IPS-20b (cell line): ENCODE data around the gene SRGAP2C.
"Not testable (repeated sequence)": the region's sequence is repeated elsewhere in the genome, so short reads cannot be mapped to it uniquely, and the experiment has no call there.

ENCODE experiments used
- H3K27ac ChIP-seq: one replicate; pipeline ENCODE4 v1.5.1; 2013; ENCODE audit warnings: low read length
- H3K27me3 ChIP-seq: 2 replicates; pipeline ENCODE4 v1.6.1; 2013; ENCODE audit warnings: mild to moderate bottlenecking, low read length, inconsistent platforms; ENCODE audit not compliant: insufficient read depth
- H3K36me3 ChIP-seq: 2 replicates; pipeline ENCODE4 v1.6.1; 2013; ENCODE audit warnings: low read depth, mild to moderate bottlenecking, inconsistent platforms, low read length, moderate library complexity; ENCODE audit not compliant: insufficient read depth
- H3K4me1 ChIP-seq: 2 replicates; pipeline ENCODE4 v1.6.1; 2013; ENCODE audit warnings: mild to moderate bottlenecking, control low read depth, inconsistent platforms, low read length, moderate library complexity; ENCODE audit not compliant: insufficient read depth
- H3K4me3 ChIP-seq: 2 replicates; pipeline ENCODE4 v1.5.1; 2013; ENCODE audit warnings: mild to moderate bottlenecking, low read length, inconsistent platforms
- H3K9ac ChIP-seq: 2 replicates; pipeline ENCODE4 v1.6.1; 2013; ENCODE audit warnings: low read depth, mild to moderate bottlenecking, inconsistent platforms, low read length, moderate library complexity
- H3K9me3 ChIP-seq: 2 replicates; pipeline ENCODE4 v1.6.1; 2013; ENCODE audit warnings: mild to moderate bottlenecking, low read depth, low read length, inconsistent platforms; ENCODE audit not compliant: insufficient read depth

Gene SRGAP2C

DNA sequence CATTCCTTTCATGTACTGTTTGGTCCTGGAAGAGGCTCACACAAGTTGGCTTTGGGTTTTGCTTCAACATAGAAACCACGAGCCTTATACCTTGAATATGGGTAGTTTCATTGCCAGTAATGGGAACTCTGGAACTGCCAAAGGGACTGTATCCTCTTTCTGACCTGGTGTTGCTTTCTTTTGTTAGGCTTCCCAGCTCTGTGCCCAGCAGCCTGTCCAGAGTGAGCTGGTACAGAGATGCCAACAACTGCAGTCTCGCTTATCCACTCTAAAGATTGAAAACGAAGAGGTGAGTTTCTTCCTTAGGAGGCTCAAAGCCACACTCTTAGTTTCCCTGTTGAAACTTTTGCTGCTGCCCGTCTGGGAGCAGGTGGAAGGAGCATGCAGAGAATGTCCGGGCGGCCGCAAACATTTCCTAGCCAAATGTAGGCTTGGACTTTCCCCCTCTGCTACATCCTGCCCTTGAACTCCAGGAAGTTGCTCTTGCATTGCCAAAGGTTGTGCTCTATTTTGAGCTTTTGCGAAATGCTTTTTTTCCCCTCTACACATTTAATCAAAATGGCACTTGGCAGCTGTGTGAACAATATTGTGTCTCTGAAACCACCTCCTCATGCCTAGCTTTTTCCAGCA lies 201.7 kb downstream of the SRGAP2C start:
- H3K4me1 ChIP-seq, H3K36me3 ChIP-seq, H3K9ac ChIP-seq, H3K27ac ChIP-seq, H3K4me3 ChIP-seq, H3K27me3 ChIP-seq, H3K9me3 ChIP-seq: not testable (repeated sequence)

DNA sequence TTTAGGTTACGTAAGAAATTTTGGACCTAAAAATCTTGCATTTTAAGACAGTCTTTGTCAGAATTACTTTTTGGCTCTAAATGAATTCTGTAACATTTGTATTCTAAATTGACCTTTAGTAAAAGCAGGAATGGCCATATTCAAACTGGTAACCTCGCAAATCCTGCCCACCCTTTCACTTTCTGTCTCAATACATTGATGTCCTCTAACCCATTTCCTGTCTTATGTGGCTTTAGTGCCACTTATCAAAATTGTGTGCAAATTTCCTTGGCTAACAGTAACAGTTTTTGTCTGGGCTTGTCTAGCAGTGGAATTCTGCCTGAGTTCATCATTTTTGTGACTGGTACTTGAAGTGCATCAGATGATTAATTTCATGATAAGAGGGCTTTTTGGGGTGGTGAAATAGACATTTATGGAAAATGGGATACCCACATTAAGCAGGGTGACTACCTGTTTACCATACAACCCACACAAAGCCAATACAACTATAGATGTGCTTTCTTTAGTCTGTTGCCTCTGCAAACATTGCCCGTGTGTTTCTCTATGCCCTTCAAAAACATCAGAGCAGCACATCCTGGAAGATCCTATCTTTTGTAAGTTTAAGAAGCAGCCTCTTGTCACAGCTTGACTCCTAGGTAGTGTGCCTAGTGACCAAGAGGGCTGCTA lies 205.3 kb downstream of the SRGAP2C start:
- H3K27me3 ChIP-seq, result not testable (repeated sequence)

DNA sequence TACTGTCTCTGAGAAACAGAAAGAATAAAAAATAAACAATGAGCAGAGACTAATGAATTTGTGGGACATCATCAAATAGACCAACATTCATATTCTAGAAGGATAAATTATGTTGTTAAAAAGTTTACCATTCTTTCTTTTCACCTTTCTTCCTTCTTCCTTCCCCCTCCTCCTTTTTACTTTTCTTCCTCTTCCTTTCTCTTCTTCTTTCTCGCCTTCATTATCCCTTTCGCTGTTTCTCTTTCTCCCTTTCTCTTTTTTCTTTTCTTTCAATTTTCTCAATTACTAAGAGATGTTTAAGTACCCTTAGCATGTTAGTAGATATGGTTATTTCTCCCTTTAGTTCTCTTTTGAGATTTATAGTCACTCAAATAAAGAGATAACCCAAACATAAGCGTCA lies 207.4 kb downstream of the SRGAP2C start:
- H3K9ac ChIP-seq, H3K4me1 ChIP-seq, H3K27me3 ChIP-seq, H3K9me3 ChIP-seq, H3K4me3 ChIP-seq, H3K36me3 ChIP-seq, H3K27ac ChIP-seq: not testable (repeated sequence)

More for the DNA sequence above, 205.3 kb downstream of the SRGAP2C start:
- not testable (repeated sequence) for H3K9ac ChIP-seq, H3K27ac ChIP-seq, H3K36me3 ChIP-seq, H3K4me1 ChIP-seq, H3K9me3 ChIP-seq, H3K4me3 ChIP-seq

DNA sequence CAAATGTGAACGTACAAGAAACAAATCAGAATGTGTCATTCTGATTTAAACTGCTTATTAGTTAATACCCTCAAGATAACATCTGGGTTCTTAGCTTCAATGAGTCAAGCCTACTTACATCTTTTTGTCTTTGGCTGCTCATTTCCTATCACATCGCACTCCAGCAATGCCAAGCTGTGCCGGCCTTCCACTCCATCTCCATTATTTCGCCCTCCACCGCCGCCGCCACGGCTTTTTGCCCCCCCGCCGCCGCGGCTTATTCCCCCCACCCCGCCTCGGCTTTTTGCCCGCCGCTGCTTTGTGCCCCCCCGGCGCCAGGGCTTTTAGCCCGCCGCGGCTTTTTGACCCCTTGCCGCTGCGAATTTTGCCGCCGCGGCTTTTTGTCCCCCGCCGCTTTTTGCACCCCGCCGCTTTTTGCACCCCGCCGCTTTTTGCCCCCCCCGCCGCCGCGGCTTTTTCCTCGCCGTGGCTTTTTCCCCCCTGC lies 211.0 kb downstream of the SRGAP2C start:
- not testable (repeated sequence) for H3K4me3 ChIP-seq, H3K9ac ChIP-seq, H3K9me3 ChIP-seq, H3K36me3 ChIP-seq, H3K27ac ChIP-seq, H3K4me1 ChIP-seq
- H3K27me3 ChIP-seq, result peaks cover 15% of the 10 kb centered on the region

DNA sequence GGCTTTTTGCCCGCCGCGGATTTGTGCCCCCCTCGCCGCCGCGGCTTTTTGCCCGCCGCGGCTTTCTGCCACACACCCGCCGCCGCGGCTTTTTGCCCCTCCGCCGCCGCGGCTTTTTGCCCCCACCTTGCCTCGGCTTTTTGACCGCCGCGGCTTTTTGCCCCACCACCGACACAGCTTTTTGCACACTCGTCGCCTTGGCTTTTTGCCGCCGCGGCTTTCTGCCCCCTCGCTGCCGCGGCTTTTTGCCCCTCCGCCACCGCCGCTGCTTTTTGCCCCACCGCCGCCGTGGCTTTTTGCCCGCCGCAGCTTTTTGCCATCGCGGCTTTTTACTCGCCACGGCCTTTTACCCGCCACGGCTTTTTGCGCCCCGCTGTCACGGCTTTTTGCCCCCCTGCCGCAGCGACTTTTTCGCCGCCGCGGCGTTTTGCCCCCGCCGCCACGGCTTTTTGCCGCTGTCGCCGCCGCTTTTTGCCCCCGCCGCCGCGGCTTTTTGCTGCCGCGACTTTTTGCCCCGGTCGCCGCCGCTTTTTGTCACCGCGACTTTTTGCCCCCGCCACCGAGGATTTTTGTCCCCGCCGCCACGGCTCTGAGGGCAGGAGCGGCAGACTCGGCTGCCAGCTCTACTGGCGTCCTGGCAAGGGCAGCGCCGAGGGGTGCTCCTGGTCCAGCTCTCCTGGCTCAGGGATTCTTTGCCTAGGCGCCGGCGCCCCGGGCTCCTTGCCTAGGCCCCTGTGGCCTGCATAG lies 211.7 kb downstream of the SRGAP2C start:
- H3K4me1 ChIP-seq, H3K36me3 ChIP-seq, H3K9me3 ChIP-seq, H3K9ac ChIP-seq, H3K27ac ChIP-seq: not testable (repeated sequence)
- Histone ChIP-seq H3K4me3 (peak overlapping the region; percentile 52; the same call in 1 of the 2 replicates), H3K27me3 (peaks cover 15% of the 10 kb centered on the region)

DNA sequence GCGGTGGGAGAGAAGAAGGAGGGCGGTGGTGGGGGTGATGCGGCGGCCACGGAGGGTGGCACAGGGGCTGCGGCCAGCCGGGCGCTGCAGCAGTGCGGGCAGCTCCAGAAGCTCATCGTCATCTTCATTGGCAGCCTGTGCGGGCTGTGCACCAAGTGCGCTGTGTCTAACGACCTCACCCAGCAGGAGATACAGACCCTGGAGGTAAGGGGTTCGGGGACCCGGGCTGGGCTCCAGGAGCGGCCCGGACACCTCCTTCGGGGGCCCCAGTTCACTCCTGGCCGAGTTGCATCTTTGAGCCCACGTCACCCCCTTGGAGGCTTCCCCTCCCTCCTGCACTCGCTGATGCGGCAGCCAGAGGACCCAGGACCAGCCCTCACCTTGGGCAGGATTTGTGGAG lies 212.3 kb downstream of the SRGAP2C start:
- not testable (repeated sequence) for H3K9ac ChIP-seq, H3K9me3 ChIP-seq, H3K27ac ChIP-seq, H3K36me3 ChIP-seq, H3K4me1 ChIP-seq, H3K4me3 ChIP-seq
- H3K27me3 ChIP-seq, result peaks cover 15% of the 10 kb centered on the region

DNA sequence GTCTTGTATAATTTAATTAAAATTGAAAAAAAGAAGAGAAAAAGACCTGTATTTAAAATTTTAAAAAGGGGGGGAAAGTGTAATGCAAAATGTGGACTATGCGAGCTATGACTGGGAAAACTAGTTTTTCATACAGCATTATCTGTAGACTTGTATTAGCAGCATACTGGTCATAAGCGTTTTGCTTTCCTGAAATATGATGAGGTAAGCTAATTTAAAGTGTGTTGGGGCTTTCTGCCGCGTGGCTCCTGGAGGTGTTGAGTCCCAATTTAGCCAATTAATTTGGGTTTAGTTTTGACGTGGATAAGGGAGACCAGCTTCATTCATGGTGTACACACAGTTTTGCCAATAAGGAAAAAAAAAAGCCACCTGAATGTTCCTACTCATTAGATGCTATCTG lies 214.4 kb downstream of the SRGAP2C start:
- H3K9me3 ChIP-seq, H3K9ac ChIP-seq, H3K4me1 ChIP-seq, H3K27ac ChIP-seq, H3K36me3 ChIP-seq, H3K4me3 ChIP-seq: not testable (repeated sequence)
- peaks cover 15% of the 10 kb centered on the region for H3K27me3 ChIP-seq

DNA sequence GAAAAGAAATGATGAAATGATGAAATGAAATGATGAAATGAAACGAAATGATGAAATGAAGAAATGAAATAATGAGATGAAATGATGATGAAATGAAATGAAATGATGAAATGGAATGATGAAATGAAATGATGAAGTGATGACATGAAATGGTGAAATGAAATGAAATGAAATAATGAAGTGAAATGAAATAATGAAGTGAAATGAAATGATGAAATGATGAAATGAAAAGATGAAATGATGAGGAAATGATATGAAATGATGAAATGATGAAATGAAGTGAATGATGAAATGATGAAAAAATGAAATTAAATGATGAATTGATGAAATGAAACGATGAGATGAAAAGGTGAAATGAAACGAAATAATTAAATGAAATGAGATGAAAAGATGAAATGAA lies 215.3 kb downstream of the SRGAP2C start:
- H3K9ac ChIP-seq, H3K4me1 ChIP-seq, H3K4me3 ChIP-seq, H3K36me3 ChIP-seq, H3K9me3 ChIP-seq, H3K27ac ChIP-seq: not testable (repeated sequence)
- H3K27me3 ChIP-seq, result peaks cover 15% of the 10 kb centered on the region

DNA sequence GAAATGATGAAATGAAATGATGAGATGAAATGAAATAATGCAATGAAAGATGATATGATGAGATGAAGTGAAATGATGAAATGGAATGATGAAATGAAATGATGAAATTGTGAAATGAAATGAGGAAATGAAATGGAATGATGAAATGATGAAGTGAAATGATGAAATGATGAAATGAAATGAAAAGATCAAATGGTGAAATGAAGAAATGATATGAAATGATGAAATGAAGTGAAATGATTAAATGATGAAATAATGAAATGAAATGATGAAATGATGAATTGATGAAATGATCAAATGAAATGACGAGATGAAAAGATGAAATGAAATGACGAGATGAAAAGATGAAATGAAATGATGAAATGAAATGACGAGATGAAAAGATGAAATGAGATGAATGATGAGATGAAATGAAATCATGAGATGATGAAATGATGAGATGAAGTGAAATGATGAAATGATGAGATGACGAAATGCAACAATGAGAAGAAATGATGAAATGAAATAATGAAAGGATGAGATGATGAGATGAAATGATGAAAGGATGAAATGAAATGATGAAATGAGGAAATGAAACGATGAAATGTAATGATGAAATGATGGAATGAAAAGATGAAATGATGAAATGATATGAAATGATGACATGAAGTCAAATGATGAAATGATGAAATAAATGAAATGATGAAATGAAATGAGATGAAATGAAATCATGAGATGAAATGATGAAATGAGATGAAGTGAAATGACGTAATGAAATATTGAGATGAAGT lies 216.0 kb downstream of the SRGAP2C start:
- H3K4me1 ChIP-seq, H3K9ac ChIP-seq, H3K9me3 ChIP-seq, H3K36me3 ChIP-seq, H3K27ac ChIP-seq, H3K4me3 ChIP-seq: not testable (repeated sequence)
- peaks cover 15% of the 10 kb centered on the region for H3K27me3 ChIP-seq

DNA sequence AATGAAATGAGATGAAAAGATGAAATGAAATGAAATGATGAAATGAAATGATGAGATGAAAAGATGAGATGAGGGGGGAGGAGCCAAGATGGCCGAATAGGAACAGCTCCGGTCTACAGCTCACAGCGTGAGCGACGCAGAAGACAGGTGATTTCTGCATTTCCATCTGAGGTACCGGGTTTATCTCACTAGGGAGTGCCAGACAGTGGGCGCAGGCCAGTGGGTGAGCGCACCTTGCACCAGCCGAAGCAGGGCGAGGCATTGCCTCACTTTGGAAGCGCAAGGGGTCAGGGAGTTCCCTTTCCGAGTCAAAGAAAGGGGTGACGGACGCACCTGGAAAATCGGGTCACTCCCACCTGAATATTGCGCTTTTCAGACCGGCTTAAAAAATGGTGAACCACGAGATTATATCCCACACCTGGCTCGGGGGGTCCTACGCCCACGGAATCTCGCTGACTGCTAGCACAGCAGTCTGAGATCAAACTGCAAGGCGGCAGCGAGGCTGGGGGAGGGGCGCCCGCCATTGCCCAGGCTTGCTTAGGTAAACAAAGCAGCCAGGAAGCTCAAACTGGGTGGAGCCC lies 216.7 kb downstream of the SRGAP2C start:
- Histone ChIP-seq H3K27me3 (peaks cover 13% of the 10 kb centered on the region), H3K4me3 (peak overlapping the region; percentile 55), H3K9ac (peak overlapping the region; percentile 69)
- not testable (repeated sequence) for H3K27ac ChIP-seq, H3K4me1 ChIP-seq, H3K36me3 ChIP-seq, H3K9me3 ChIP-seq

DNA sequence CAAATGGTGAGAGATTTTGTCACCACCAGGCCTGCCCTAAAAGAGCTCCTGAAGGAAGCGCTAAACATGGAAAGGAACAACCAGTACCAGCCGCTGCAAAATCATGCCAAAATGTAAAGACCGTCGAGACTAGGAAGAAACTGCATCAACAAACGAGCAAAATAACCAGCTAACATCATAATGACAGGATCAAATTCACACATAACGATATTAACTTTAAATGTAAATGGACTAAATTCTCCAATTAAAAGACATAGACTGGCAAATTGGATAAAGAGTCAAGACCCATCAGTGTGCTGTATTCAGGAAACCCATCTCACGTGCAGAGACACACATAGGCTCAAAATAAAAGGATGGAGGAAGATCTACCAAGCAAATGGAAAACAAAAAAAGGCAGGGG lies 218.5 kb downstream of the SRGAP2C start:
- not testable (repeated sequence) for H3K4me1 ChIP-seq, H3K36me3 ChIP-seq, H3K9ac ChIP-seq, H3K9me3 ChIP-seq, H3K27me3 ChIP-seq, H3K4me3 ChIP-seq, H3K27ac ChIP-seq
